Duodenal mucosa (tissue), 2 donors: ENCODE data around the gene SARM1.
A peak's percentile ranks its signal among the peaks of the same experiment; 100 is the strongest.

Experiments
- H3K27ac ChIP-seq: one replicate; pipeline ENCODE4 v1.7.0; 2013; ENCODE audit warnings: low read depth, low read length
- H3K27me3 ChIP-seq, 2 donors: one replicate each; pipeline ENCODE4 v1.7.0; 2013; ENCODE audit warnings: low read length in 2 of 2, control low read depth in 1 of 2; ENCODE audit not compliant: insufficient read depth in 2 of 2, control insufficient read depth in 1 of 2
- H3K36me3 ChIP-seq, 2 donors: one replicate each; pipeline ENCODE4 v1.7.0; 2013; ENCODE audit warnings: low read length in 2 of 2, control low read depth in 1 of 2; ENCODE audit not compliant: insufficient read depth in 2 of 2, control insufficient read depth in 1 of 2
- H3K4me1 ChIP-seq, 2 donors: one replicate each; pipeline ENCODE4 v1.7.0; 2013; ENCODE audit warnings: low read length in 2 of 2, control low read depth in 1 of 2; ENCODE audit not compliant: insufficient read depth in 2 of 2, control insufficient read depth in 1 of 2
- H3K4me3 ChIP-seq, 2 donors: one replicate each; pipeline ENCODE4 v1.7.0; 2013; ENCODE audit warnings: low read length in 2 of 2, low read depth in 1 of 2
- H3K9ac ChIP-seq, 2 donors: one replicate each; pipeline ENCODE4 v1.7.0; 2013; ENCODE audit warnings: low read length in 2 of 2, low read depth in 1 of 2
- H3K9me3 ChIP-seq, 2 donors: one replicate each; pipeline ENCODE4 v1.7.0; 2013; ENCODE audit warnings: low read length in 2 of 2, control low read depth in 1 of 2; ENCODE audit not compliant: control insufficient read depth in 1 of 2

SARM1 gene

DNA sequence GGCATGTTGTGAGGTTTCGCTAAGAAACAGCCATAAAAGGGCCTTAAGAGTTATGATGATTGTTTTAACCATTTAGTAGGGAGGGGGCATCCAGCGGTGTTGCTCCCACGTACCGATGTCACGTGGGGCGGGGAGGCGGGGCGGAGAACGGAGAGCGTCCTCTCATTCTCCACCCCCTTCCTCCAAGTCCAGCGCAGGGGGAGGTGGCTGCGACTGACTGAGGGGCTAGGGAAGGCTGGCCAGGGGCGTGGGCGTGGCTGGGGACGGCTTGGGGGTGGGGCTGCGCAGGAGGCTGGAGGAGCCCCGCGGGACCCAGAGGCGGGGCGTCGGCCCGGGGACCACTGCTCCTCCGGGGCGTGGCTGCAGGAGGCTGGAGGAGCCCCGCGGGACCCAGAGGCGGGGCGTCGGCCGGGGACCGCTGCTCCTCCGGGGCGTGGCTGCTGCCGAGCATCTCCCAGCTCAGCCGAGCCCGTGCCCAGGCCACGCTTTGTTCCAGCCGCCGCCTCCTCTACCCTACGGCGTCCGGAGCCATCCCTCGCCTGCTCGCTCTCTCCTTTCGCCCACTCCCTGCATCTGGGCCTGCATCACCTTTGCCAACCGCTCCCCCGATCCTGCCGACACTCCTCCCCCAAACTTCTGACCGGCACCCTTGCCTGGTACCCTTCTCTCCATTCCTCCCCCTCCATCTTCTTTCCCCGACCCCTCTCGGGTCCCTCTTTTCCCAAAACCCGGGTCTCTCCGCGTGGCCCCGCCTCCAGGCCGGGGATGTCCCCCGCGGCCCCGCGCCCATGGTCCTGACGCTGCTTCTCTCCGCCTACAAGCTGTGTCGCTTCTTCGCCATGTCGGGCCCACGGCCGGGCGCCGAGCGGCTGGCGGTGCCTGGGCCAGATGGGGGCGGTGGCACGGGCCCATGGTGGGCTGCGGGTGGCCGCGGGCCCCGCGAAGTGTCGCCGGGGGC, at the start of gene SARM1:
TSS of gene SARM1 (plus strand) at position 450 of the 958 bp plus-strand sequence. CDS start at position 789, 339 bp downstream.
- no peaks in the 10 kb centered on the region for H3K9me3 ChIP-seq
- H3K36me3 ChIP-seq = no peaks in the 10 kb centered on the region
- H3K4me3 ChIP-seq = peak within 1 kb of the TSS; percentile 61 to 71
- H3K9ac ChIP-seq = peak within 1 kb of the TSS in 1 of 2 donors; percentile 38
- peaks cover 22 to 25% of the 10 kb centered on the region in 2 donors for H3K4me1 ChIP-seq
- peaks cover 19 to 20% of the 10 kb centered on the region in 2 donors for H3K27me3 ChIP-seq
- no peak within 1 kb of the TSS for H3K27ac ChIP-seq

DNA sequence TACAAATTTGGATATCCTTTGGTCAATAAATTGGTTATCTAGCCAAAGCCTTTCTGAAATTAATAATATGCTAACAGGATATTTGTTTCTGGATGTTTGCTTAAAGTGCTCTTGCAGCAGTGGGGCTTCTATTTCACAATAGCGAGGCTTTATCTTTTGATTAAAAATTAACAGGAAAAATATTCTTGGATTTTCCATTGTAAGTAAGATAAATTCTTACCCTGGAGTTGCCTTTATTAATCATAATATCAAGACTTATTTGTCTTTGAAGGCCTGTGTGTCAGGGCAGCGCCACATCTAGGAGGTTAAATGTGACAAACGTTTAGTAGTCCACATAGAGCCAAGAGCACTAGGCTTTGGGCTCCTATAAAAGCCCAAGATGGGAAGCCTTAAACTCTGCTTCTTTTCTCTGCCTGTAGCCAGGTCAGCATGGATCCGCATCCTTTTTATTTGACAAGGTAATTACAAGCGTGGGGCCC, 47.2 kb upstream of the SARM1 start:
- Histone ChIP-seq H3K4me1 (peaks cover 29 to 48% of the 10 kb centered on the region in 2 donors), H3K36me3 (peaks cover 4 to 31% of the 10 kb centered on the region in 2 donors), H3K27me3 (no peaks in the 10 kb centered on the region), H3K27ac (no peak overlapping the region), H3K9ac (no peak overlapping the region), H3K4me3 (no peak overlapping the region), H3K9me3 (no peaks in the 10 kb centered on the region)

DNA sequence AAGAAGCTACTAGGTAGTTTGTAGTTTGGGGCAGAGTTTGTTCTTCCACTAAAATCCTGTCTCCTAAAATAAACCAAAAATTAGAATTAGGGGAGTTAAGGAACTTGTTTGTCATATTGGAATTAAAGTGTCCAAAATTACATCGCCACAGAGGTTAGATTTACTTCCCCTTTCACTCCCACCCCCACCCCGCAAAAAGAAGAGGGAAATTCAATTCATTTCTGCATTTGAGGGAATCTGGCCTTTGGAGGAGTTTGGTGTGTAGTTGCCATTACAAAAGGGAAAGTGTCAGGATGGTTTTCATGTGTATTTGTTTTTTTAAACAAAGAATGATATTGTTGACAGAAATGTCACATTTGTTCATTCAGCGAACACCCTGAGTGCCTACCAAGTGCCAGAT, 46.7 kb upstream of the SARM1 start:
- no peak overlapping the region for H3K9ac ChIP-seq
- H3K27me3 ChIP-seq = no peaks in the 10 kb centered on the region
- no peak overlapping the region for H3K27ac ChIP-seq
- H3K4me3 ChIP-seq = no peak overlapping the region
- peaks cover 6 to 33% of the 10 kb centered on the region in 2 donors for H3K36me3 ChIP-seq
- no peaks in the 10 kb centered on the region for H3K9me3 ChIP-seq
- H3K4me1 ChIP-seq = peaks cover 25 to 44% of the 10 kb centered on the region in 2 donors

DNA sequence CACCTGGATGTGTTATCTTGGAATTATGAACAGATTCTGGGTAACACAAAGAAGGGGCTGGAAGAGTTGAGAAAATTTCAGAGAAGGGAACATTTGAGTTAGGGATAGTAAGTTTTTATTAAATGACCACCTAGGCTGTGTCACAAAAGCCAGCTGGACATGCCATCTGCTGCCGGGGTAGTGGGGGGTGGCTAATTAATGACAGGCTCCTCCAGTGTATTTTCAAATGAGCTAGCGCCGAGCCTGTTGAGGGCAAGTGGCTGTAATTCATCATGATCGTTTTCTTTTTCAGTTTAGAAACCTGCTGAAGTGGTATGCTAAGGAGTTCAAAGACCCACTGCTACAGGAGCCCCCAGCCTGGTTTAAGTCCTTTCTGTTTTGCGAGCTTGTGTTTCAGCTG, 46.3 kb upstream of the SARM1 start:
- Histone ChIP-seq H3K9me3 (no peaks in the 10 kb centered on the region), H3K27ac (no peak overlapping the region), H3K4me3 (no peak overlapping the region), H3K9ac (no peak overlapping the region), H3K36me3 (peaks cover 6 to 33% of the 10 kb centered on the region in 2 donors), H3K27me3 (no peaks in the 10 kb centered on the region), H3K4me1 (peaks cover 21 to 39% of the 10 kb centered on the region in 2 donors)

DNA sequence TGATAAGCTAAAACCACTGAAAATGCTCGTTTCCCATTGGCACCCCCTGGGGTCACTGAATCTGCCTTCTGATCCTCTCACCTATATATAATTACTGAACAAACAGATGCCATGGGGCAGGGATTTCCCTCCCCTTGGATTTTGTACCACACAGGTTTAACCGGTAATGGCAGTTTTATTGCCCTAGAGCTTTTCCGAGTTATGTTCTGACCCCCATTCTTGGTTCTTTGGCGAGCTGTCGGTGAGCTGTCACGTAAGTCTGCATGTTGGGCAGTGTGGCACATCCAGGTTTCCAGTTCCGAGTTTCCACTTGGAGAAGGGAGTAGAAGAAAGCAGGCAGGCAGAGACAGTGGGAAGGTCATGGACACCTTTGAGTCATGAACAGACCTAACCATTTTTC, 45.4 kb upstream of the SARM1 start:
- no peak overlapping the region for H3K4me3 ChIP-seq
- H3K9me3 ChIP-seq = no peaks in the 10 kb centered on the region
- peaks cover 16 to 36% of the 10 kb centered on the region in 2 donors for H3K4me1 ChIP-seq
- H3K27ac ChIP-seq = no peak overlapping the region
- peaks cover 6 to 42% of the 10 kb centered on the region in 2 donors for H3K36me3 ChIP-seq
- H3K9ac ChIP-seq = no peak overlapping the region
- H3K27me3 ChIP-seq = no peaks in the 10 kb centered on the region

DNA sequence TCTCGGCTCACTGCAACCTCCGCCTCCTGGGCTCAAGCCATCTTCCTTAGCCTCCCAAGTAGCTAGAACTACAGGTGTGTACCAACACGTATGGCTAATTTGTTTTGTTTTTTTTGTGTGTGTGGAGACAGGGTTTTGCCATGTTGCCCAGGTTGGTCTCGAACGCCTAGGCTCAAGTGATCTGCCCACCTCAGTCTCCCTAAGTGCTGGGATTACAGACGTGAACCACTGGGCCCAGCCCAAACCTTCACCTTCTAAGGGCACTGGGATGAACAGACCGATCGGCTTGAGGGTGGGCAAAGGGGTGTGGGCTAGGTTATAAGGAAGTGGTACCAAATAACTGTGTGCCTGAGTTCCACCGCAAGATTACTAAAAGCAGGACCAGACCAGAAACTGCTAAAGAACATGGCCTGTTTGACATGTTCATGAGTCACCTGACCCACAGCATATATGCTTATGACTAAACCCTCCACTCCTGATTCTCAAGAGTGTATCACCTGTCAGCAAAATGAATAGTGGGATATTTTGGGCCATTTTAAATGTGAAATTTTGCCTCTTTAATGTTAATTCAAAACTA, 44.4 kb upstream of the SARM1 start:
- H3K4me3 ChIP-seq = no peak overlapping the region
- no peaks in the 10 kb centered on the region for H3K9me3 ChIP-seq
- no peak overlapping the region for H3K27ac ChIP-seq
- no peaks in the 10 kb centered on the region for H3K27me3 ChIP-seq
- H3K9ac ChIP-seq = no peak overlapping the region
- peaks cover 13 to 50% of the 10 kb centered on the region in 2 donors for H3K36me3 ChIP-seq
- peaks cover 23 to 41% of the 10 kb centered on the region in 2 donors for H3K4me1 ChIP-seq

DNA sequence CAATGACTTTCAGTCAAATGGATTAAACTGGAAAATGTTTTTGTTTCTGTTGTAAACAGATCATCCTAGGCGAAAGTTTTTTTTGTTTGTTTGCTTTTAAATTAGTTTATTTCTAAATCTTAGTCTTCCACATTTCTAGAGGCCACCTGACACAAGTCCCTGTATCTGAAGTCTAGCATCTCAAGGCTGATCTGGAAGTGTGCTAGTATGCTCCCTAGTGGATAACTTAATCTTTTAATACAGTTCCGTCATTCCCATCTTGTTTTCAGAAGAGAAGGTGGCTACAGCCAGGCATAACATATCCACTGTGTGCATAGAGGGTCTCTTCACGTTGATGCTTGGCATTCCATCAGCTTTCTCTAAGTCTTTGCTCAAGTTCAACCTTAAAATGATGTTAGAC, 43.8 kb upstream of the SARM1 start:
- Histone ChIP-seq H3K9ac (no peak overlapping the region), H3K4me3 (no peak overlapping the region), H3K9me3 (no peaks in the 10 kb centered on the region), H3K4me1 (peaks cover 24 to 38% of the 10 kb centered on the region in 2 donors), H3K27me3 (no peaks in the 10 kb centered on the region), H3K36me3 (peaks cover 14 to 50% of the 10 kb centered on the region in 2 donors), H3K27ac (no peak overlapping the region)

DNA sequence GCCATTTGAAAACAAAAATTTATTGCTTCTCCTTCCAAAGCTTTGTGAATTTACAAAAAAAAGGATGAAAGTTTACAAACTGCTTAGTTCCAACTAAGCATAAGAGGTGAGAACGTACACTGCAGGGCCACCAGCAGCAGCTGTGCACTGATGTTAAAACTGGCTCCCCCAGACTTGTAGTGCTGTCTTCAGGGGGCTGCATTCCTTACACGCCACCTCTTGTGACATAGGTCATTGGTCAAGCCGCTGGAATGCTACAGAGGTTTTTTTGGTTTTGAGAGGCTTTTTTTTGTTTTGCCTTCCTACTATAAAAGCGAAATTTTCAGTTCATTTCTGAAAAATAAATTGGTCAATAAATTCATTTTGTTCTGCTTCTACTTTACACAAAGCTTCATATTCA, 43.2 kb upstream of the SARM1 start:
- Histone ChIP-seq H3K27ac (no peak overlapping the region), H3K4me3 (no peak overlapping the region), H3K4me1 (peaks cover 25 to 38% of the 10 kb centered on the region in 2 donors), H3K27me3 (no peaks in the 10 kb centered on the region), H3K9ac (no peak overlapping the region), H3K36me3 (peaks cover 14 to 50% of the 10 kb centered on the region in 2 donors), H3K9me3 (no peaks in the 10 kb centered on the region)

DNA sequence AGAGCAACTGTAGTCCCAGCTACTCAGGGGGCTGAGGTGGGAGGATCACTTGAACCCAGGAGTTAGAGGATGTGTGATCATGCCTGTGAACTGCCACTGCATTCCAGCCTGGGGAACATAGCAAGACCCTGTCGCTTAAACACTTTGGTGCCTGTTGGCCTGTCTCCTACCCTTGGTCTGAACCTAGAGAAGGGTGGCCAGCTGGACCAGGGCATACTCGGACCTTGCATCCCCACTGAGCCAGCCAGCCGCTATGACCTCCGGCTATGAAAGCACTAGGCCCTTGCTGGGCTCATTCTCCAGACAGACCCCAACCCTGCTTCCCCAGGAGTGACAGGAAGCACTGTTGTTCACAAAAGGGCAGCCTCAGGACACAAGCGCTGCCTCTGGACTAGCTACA, 40.8 kb upstream of the SARM1 start:
- no peak overlapping the region for H3K27ac ChIP-seq
- H3K36me3 ChIP-seq = peaks cover 14 to 50% of the 10 kb centered on the region in 2 donors
- no peaks in the 10 kb centered on the region for H3K9me3 ChIP-seq
- peaks cover 28 to 34% of the 10 kb centered on the region in 2 donors for H3K4me1 ChIP-seq
- no peak overlapping the region for H3K9ac ChIP-seq
- no peaks in the 10 kb centered on the region for H3K27me3 ChIP-seq
- H3K4me3 ChIP-seq = no peak overlapping the region

DNA sequence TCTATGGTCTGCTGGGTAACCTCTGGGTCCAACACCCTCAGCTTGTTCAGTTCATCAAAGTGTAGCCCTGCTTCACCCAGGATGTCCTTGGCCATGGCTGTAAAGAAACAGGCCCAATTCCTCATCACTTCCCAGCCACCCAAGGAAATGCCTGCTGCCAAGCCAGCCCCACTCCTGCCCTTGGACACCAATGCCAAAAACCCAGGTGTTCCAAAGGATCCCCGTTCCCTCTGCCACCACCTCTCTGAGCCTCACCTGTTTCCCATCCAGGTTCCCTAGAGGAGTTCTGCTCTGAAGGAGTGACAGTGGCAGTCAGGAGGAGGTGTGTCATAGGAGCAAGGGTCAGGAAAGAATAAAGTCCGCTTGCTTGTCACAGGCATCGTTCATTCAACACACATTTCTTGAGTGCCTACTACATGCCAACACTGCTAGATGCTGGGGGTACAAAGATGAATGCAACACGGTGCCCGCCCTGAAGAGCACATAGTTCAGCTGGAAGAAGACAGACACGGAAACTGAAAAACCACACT, 39.5 kb upstream of the SARM1 start:
- no peak overlapping the region for H3K9ac ChIP-seq
- H3K27me3 ChIP-seq = no peaks in the 10 kb centered on the region
- H3K27ac ChIP-seq = no peak overlapping the region
- H3K4me3 ChIP-seq = no peak overlapping the region
- H3K9me3 ChIP-seq = no peaks in the 10 kb centered on the region
- peaks cover 31 to 35% of the 10 kb centered on the region in 2 donors for H3K4me1 ChIP-seq
- H3K36me3 ChIP-seq = peaks cover 14 to 43% of the 10 kb centered on the region in 2 donors
